ENCODE data around the gene PKHD1. TPM values are rescaled to one million over a fixed set of nuclear protein-coding genes. Genes with fewer than 3 reads are reported as not detected.

PKHD1 gene
- total and polyA plus RNA-seq, 2 of the 13 experiments (the other 11 are each of a cell fraction or from before 2014, with no cell fraction given): 0.01 to 0.13 TPM

GRCh38 chr6:51813904-51814303, 273.5 kb downstream of the PKHD1 start:
- POLR2A ChIA-PET: no interaction called here
- 0% methylated on average over 1 of the region's 1 CpG for WGBS (ENCODE audit: low lambda C conversion rate)
- Histone ChIP-seq H4K20me1 (ENCODE audit: insufficient read depth, low read length) (no peaks in the 10 kb centered on the region), H3K79me2 (ENCODE audit: insufficient read depth, low read length) (no peaks in the 10 kb centered on the region), H3K9me3 (ENCODE audit: low read length) (no peaks in the 10 kb centered on the region), H3K36me3 (replicated peaks in 1 of 2; ENCODE audit: control insufficient read depth in 1 of 2, insufficient read depth in 2 of 2, low read length in 2 of 2) (no peaks in the 10 kb centered on the region), H3K4me2 (ENCODE audit: low read depth, low read length) (no peak overlapping the region), H3K27ac (ENCODE audit: extremely low read length, insufficient read depth, low read length) (no peak overlapping the region), H2AFZ (ENCODE audit: low read length) (no peak overlapping the region), H3K9ac (ENCODE audit: insufficient read depth, low read depth, low read length) (no peak overlapping the region), H3K4me3 (replicated peaks in 1 of 3; ENCODE audit: insufficient read depth in 1 of 3, low read depth in 2 of 3, low read length in 3 of 3) (no peak overlapping the region), H3K4me1 (ENCODE audit: insufficient read depth, low read length) (no peaks in the 10 kb centered on the region), H3K27me3 (ENCODE audit: control insufficient read depth in 1 of 2, insufficient read depth in 2 of 2, low read length in 2 of 2) (no peaks in the 10 kb centered on the region)
- TF ChIP-seq ARNTL (CRISPR knock-in tag; IDR thresholded peaks at IDR 0.05) (no peak), MTERF4 (CRISPR knock-in tag; IDR thresholded peaks at IDR 0.05) (no peak), MXD3 (CRISPR knock-in tag; IDR thresholded peaks at IDR 0.05) (no peak), HNF4A (CRISPR knock-in tag; IDR thresholded peaks at IDR 0.05) (no peak), FOXP1 (IDR thresholded peaks at IDR 0.05) (no peak), FOXP1 (CRISPR knock-in tag; IDR thresholded peaks at IDR 0.05) (no peak), HCFC1 (IDR thresholded peaks at IDR 0.05; ENCODE audit: low read depth, low read length) (no peak), ZGPAT (CRISPR knock-in tag; IDR thresholded peaks at IDR 0.05) (no peak), ZNF691 (CRISPR knock-in tag; IDR thresholded peaks at IDR 0.05; ENCODE audit: borderline replicate concordance, low read depth) (no peak), ZNF44 (CRISPR knock-in tag; IDR thresholded peaks at IDR 0.05) (no peak), ATF2 (CRISPR knock-in tag; IDR thresholded peaks at IDR 0.05) (no peak), TBX3 (IDR thresholded peaks at IDR 0.05; ENCODE audit: borderline replicate concordance) (no peak), ZNF546 (CRISPR knock-in tag; conservative IDR thresholded peaks at IDR 0.05) (no peak), HDAC1 (CRISPR knock-in tag; IDR thresholded peaks at IDR 0.05) (no peak), ZNF234 (CRISPR knock-in tag; conservative IDR thresholded peaks at IDR 0.05) (no peak)
- in situ Hi-C loops (cut with HindIII; ENCODE audit: extremely low pct_ligation_motif_present, low pct_unique_long_range_greater_than_20kb): no loop called here
- ATAC-seq (no peak), DNase-seq (ENCODE audit: low spot score) (no peak), FAIRE-seq (no peak)
- intact Hi-C loops (cut with micrococcal nuclease; ENCODE audit: unreplicated experiment): no loop called here
- no TSS peak for BruUV-seq (replicated peaks)
- CTCF ChIA-PET (ENCODE audit: low intra/inter-chr PET ratio, low total read pairs): no interaction called here

Measured in HepG2 (cell line).